ENCODE data around the gene DDX51.

DNA sequence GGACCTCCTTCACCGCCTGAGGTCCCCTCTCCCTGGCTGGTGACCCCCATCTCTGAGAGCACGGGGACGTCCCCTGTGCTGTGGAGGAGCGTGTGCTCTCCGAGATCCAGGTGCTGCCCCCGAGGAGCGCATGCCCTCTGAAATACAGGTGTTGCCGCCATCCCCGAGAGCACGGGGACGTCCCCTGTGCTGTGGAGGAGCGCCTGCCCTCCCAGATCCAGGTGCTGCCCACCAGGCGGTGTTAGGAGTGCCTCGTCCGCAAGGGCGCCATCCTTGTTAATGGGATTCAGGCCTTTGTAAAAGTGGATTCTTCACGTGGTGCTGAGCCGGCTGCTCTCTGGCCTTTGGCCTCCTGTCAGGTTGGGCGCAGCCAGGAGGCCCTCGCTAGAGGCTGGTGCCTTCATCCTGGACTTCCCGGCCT is 10.2 kb upstream of the DDX51 start:
- TF ChIP-seq, protein P1, sequence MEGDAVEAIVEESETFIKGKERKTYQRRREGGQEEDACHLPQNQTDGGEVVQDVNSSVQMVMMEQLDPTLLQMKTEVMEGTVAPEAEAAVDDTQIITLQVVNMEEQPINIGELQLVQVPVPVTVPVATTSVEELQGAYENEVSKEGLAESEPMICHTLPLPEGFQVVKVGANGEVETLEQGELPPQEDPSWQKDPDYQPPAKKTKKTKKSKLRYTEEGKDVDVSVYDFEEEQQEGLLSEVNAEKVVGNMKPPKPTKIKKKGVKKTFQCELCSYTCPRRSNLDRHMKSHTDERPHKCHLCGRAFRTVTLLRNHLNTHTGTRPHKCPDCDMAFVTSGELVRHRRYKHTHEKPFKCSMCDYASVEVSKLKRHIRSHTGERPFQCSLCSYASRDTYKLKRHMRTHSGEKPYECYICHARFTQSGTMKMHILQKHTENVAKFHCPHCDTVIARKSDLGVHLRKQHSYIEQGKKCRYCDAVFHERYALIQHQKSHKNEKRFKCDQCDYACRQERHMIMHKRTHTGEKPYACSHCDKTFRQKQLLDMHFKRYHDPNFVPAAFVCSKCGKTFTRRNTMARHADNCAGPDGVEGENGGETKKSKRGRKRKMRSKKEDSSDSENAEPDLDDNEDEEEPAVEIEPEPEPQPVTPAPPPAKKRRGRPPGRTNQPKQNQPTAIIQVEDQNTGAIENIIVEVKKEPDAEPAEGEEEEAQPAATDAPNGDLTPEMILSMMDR (IDR thresholded peaks at IDR 0.05), result no peak
- TF ChIP-seq POLR2A (IDR thresholded peaks at IDR 0.05) (no peak), POLR2AphosphoS5 (IDR thresholded peaks at IDR 0.05) (no peak)
